ENCODE measurements around the gene PPIC.

The PPIC gene

GRCh38 chr5:123083298-123083697, 46.8 kb upstream of the PPIC start:
- no peak overlapping the region for H2AFZ ChIP-seq (ENCODE audit: low read length)
- H3K4me3 ChIP-seq (ENCODE audit: low read depth, low read length, poor library complexity, severe bottlenecking) = no peak overlapping the region
- no peaks in the 10 kb centered on the region for H3K79me2 ChIP-seq (ENCODE audit: insufficient read depth, low read length)
- no peaks in the 10 kb centered on the region for H3K36me3 ChIP-seq (ENCODE audit: insufficient read depth, low read length)
- H3F3A ChIP-seq (ENCODE audit: insufficient read depth, low read length) = no peaks in the 10 kb centered on the region
- no peaks in the 10 kb centered on the region for H3K27me3 ChIP-seq (ENCODE audit: insufficient read depth, low read length)
- TF ChIP-seq CTCF (IDR thresholded peaks at IDR 0.05; ENCODE audit: low read length) = no peak
- TF ChIP-seq EZH2 (IDR thresholded peaks at IDR 0.05; ENCODE audit: borderline replicate concordance, low read length) = no peak
- no peaks in the 10 kb centered on the region for H3K9me3 ChIP-seq (ENCODE audit: low read length)
- H3K4me1 ChIP-seq (ENCODE audit: insufficient read depth, low read length, severe bottlenecking) = no peaks in the 10 kb centered on the region
- no peaks in the 10 kb centered on the region for H3K9me2 ChIP-seq (ENCODE audit: low read depth, low read length)
- no peak overlapping the region for H3K4me2 ChIP-seq (ENCODE audit: low read length)
- H3K27ac ChIP-seq (ENCODE audit: low read depth, low read length, poor library complexity, severe bottlenecking) = no peak overlapping the region
- H3K9ac ChIP-seq (ENCODE audit: low read length) = no peak overlapping the region
- no peaks in the 10 kb centered on the region for H4K20me1 ChIP-seq (ENCODE audit: insufficient read depth, low read length)

GRCh38 chr5:123080215-123080614, 43.7 kb upstream of the PPIC start:
- Histone ChIP-seq H3K27ac (ENCODE audit: low read depth, low read length, poor library complexity, severe bottlenecking) (no peak overlapping the region), H3K4me2 (ENCODE audit: low read length) (no peak overlapping the region), H3K9me2 (ENCODE audit: low read depth, low read length) (no peaks in the 10 kb centered on the region), H3K9ac (ENCODE audit: low read length) (no peak overlapping the region), H3K79me2 (ENCODE audit: insufficient read depth, low read length) (no peaks in the 10 kb centered on the region), H3K9me3 (ENCODE audit: low read length) (no peaks in the 10 kb centered on the region), H3F3A (ENCODE audit: insufficient read depth, low read length) (no peaks in the 10 kb centered on the region), H4K20me1 (ENCODE audit: insufficient read depth, low read length) (no peaks in the 10 kb centered on the region), H3K4me3 (ENCODE audit: low read depth, low read length, poor library complexity, severe bottlenecking) (no peak overlapping the region), H2AFZ (ENCODE audit: low read length) (no peak overlapping the region), H3K4me1 (ENCODE audit: insufficient read depth, low read length, severe bottlenecking) (no peaks in the 10 kb centered on the region), H3K27me3 (ENCODE audit: insufficient read depth, low read length) (no peaks in the 10 kb centered on the region), H3K36me3 (ENCODE audit: insufficient read depth, low read length) (no peaks in the 10 kb centered on the region)
- TF ChIP-seq CTCF (IDR thresholded peaks at IDR 0.05; ENCODE audit: low read length) (no peak), EZH2 (IDR thresholded peaks at IDR 0.05; ENCODE audit: borderline replicate concordance, low read length) (no peak)

GRCh38 chr5:123075521-123076163, 39.1 kb upstream of the PPIC start:
- Histone ChIP-seq H3K9me3 (ENCODE audit: low read length) (no peaks in the 10 kb centered on the region), H3K79me2 (ENCODE audit: insufficient read depth, low read length) (no peaks in the 10 kb centered on the region), H4K20me1 (ENCODE audit: insufficient read depth, low read length) (no peaks in the 10 kb centered on the region), H3K4me1 (ENCODE audit: insufficient read depth, low read length, severe bottlenecking) (no peaks in the 10 kb centered on the region), H3K9me2 (ENCODE audit: low read depth, low read length) (no peaks in the 10 kb centered on the region), H3K27ac (ENCODE audit: low read depth, low read length, poor library complexity, severe bottlenecking) (no peak overlapping the region), H2AFZ (ENCODE audit: low read length) (no peak overlapping the region), H3K36me3 (ENCODE audit: insufficient read depth, low read length) (no peaks in the 10 kb centered on the region), H3K9ac (ENCODE audit: low read length) (no peak overlapping the region), H3K4me2 (ENCODE audit: low read length) (no peak overlapping the region), H3K4me3 (ENCODE audit: low read depth, low read length, poor library complexity, severe bottlenecking) (no peak overlapping the region), H3K27me3 (ENCODE audit: insufficient read depth, low read length) (no peaks in the 10 kb centered on the region), H3F3A (ENCODE audit: insufficient read depth, low read length) (no peaks in the 10 kb centered on the region)
- TF ChIP-seq EZH2 (IDR thresholded peaks at IDR 0.05; ENCODE audit: borderline replicate concordance, low read length) = no peak
- TF ChIP-seq CTCF (IDR thresholded peaks at IDR 0.05; ENCODE audit: low read length) = no peak

All from OCI-LY1 (cell line).